HepG2 (cell line): ENCODE results near the gene PSMA7. TPM values are rescaled to one million over a fixed set of nuclear protein-coding genes. Genes with fewer than 3 reads are reported as not detected.

Experiments used
- DNMT1 ChIP-seq: sonication (generic); formaldehyde crosslinking; IDR thresholded peaks from 2 replicates; pipeline ENCODE4 v1.5.1; 2020; ENCODE audit warnings: mild to moderate bottlenecking, missing genetic modification reagents
- ELF3 ChIP-seq: IDR thresholded peaks from 2 replicates; pipeline ENCODE4 v1.6.1; 2016; ENCODE audit warnings: missing genetic modification reagents, missing compliant biosample characterization
- MED8 ChIP-seq: sonication (generic); formaldehyde crosslinking; IDR thresholded peaks from 2 replicates; pipeline ENCODE4 v1.8.1; 2023; ENCODE audit warnings: mild to moderate bottlenecking, missing genetic modification reagents; ENCODE audit not compliant: insufficient replicate concordance
- MZF1 ChIP-seq: sonication (generic); formaldehyde crosslinking; IDR thresholded peaks from 2 replicates; pipeline ENCODE4 v1.8.1; 2023; ENCODE audit warnings: mild to moderate bottlenecking, missing genetic modification reagents, borderline replicate concordance
- PCBP1 ChIP-seq: fragments of 200-400 bp; formaldehyde crosslinking; IDR thresholded peaks from 2 replicates; pipeline ENCODE4 v1.6.1; 2017; ENCODE audit warnings: mild to moderate bottlenecking, low read depth, low read length, borderline replicate concordance
- POLR2A ChIP-seq, 2 experiments: IDR thresholded peaks; 2 replicates each; pipeline ENCODE4 v1.6.1; 2011; ENCODE audit warnings: low read depth in 2 of 2, low read length in 2 of 2, mild to moderate bottlenecking in 1 of 2, moderate library complexity in 1 of 2; ENCODE audit not compliant: insufficient read depth in 1 of 2
- SNAI1 ChIP-seq: sonication (generic); formaldehyde crosslinking; IDR thresholded peaks from 2 replicates; pipeline ENCODE4 v1.5.0; 2020; ENCODE audit warnings: mild to moderate bottlenecking, missing genetic modification reagents, borderline replicate concordance
- ZNF12 ChIP-seq: sonication (generic); formaldehyde crosslinking; IDR thresholded peaks from 2 replicates; pipeline ENCODE4 v1.5.0; 2020; ENCODE audit warnings: missing genetic modification reagents
- ZNF224 ChIP-seq: sonication (generic); formaldehyde crosslinking; IDR thresholded peaks from 2 replicates; pipeline ENCODE4 v1.5.0; 2020; ENCODE audit warnings: mild to moderate bottlenecking, missing genetic modification reagents
- ZNF234 ChIP-seq: sonication (generic); formaldehyde crosslinking; conservative IDR thresholded peaks from 2 replicates; pipeline ENCODE4 v1.5.1; 2020; ENCODE audit warnings: mild to moderate bottlenecking, missing genetic modification reagents
- ZNF552 ChIP-seq: sonication (generic); formaldehyde crosslinking; IDR thresholded peaks from 2 replicates; pipeline ENCODE4 v1.9.0; 2022; ENCODE audit warnings: missing genetic modification reagents, mild to moderate bottlenecking, borderline replicate concordance
- ZNF564 ChIP-seq: sonication (generic); formaldehyde crosslinking; IDR thresholded peaks from 2 replicates; pipeline ENCODE4 v1.8.1; 2023; ENCODE audit warnings: mild to moderate bottlenecking, missing genetic modification reagents
- ZNF616 ChIP-seq: sonication (generic); formaldehyde crosslinking; IDR thresholded peaks from 2 replicates; pipeline ENCODE4 v1.5.0; 2020; ENCODE audit warnings: low read depth, mild to moderate bottlenecking, missing genetic modification reagents
- ZNF674 ChIP-seq: sonication (generic); formaldehyde crosslinking; IDR thresholded peaks from 2 replicates; pipeline ENCODE4 v1.5.0; 2020; ENCODE audit warnings: low read depth, mild to moderate bottlenecking, missing genetic modification reagents
- ZNF776 ChIP-seq: sonication (generic); formaldehyde crosslinking; IDR thresholded peaks from 2 replicates; pipeline ENCODE4 v1.4.0; 2020; ENCODE audit warnings: mild to moderate bottlenecking, missing genetic modification reagents
- ZNF780A ChIP-seq: sonication (generic); formaldehyde crosslinking; IDR thresholded peaks from 2 replicates; pipeline ENCODE4 v1.8.0; 2022; ENCODE audit warnings: mild to moderate bottlenecking, missing genetic modification reagents, moderate library complexity
- polyA plus RNA-seq, 8 experiments: library from polyadenylated mRNA; depleted of rRNA in 3 of 8; stranded (reverse) in 7 of 8; unstranded in 1 of 8; fragments of >200 nt; fragmentation: Illumina TruSeq in 4 of 8; extraction: Trizol in 4 of 8; gene quantifications; 2 replicates each; pipeline versions ENCODE4 v1.2.1 to v1.2.3, GENCODE V29; 2011 to 2016; ENCODE audit warnings: low read depth in 4 of 8, missing spikeins in 1 of 8, mixed read lengths in 1 of 8; ENCODE audit not compliant: insufficient read depth in 1 of 8
- total RNA-seq, 5 experiments: library from RNA; depleted of rRNA; stranded (reverse); fragments of >200 nt; fragmentation: Illumina TruSeq; extraction: Trizol; gene quantifications; 2 replicates each; pipeline ENCODE4 v1.2.3, GENCODE V29; 2016; ENCODE audit warnings: low read depth in 1 of 5
- TF ChIP-seq, protein P1 (sequence below): sonication (generic); formaldehyde crosslinking; IDR thresholded peaks from 2 replicates; pipeline ENCODE4 v1.5.1; 2020; ENCODE audit warnings: missing genetic modification reagents, mild to moderate bottlenecking, borderline replicate concordance
- TF ChIP-seq, protein P2 (sequence below): sonication (generic); formaldehyde crosslinking; IDR thresholded peaks from 2 replicates; pipeline ENCODE4 v1.4.0; 2020; ENCODE audit warnings: missing genetic modification reagents
- TF ChIP-seq, protein P3 (sequence below), 2 experiments: sonication (generic) in 1 of 2; formaldehyde crosslinking in 1 of 2; IDR thresholded peaks; 2 replicates each; pipeline versions ENCODE4 v1.4.0 to v1.6.1; 2018 to 2020; ENCODE audit warnings: missing genetic modification reagents in 2 of 2, borderline replicate concordance in 1 of 2, low read depth in 1 of 2, mild to moderate bottlenecking in 1 of 2, missing biosample characterization in 1 of 2
- TF ChIP-seq, protein P4 (sequence below): sonication (generic); formaldehyde crosslinking; IDR thresholded peaks from 2 replicates; pipeline ENCODE4 v1.5.0; 2020; ENCODE audit warnings: mild to moderate bottlenecking, missing genetic modification reagents, borderline replicate concordance
- TF ChIP-seq, protein P5 (sequence below): sonication (generic); formaldehyde crosslinking; IDR thresholded peaks from 2 replicates; pipeline ENCODE4 v1.4.0; 2020; ENCODE audit warnings: mild to moderate bottlenecking, missing genetic modification reagents

PSMA7 gene
- total and polyA plus RNA-seq, 2 of the 13 experiments (the other 11 are each of a cell fraction or from before 2014, with no cell fraction given) = 531 to 631 TPM

DNA sequence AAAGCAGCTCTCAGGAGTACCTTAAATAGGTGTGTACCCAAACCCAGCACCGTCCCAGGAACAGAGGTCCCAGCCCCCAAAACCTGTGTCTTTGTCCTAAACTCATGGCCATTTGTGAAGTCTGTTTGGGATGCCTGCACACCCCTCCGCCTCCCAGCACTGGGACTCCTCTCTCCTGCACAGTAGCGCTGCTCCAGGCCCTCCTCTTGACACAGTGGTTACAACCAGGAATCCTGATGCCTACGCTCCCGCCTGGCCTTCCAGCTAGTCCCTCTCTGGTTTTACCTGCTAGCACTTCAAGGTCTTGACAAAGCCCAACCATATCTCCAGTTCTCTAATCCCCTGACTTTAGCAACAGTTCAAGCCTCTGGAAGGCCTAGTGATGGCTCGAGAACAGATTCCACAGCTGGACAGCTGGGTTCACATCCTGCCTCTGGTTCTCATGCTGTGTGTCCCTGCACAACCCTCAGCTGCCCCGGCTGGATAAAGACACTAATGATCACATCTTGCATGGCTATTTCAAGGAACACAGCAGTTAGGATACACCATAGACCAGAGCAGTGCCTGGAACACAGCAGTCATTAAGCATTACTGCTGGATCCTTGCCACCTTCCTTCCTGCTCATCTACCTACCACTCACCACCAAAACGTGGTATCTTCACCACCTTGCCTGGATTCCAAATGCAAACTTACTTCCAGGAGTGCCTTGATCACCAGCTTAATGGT lies 5.6 kb downstream of the PSMA7 start (continued):
- TF ChIP-seq, protein P1, sequence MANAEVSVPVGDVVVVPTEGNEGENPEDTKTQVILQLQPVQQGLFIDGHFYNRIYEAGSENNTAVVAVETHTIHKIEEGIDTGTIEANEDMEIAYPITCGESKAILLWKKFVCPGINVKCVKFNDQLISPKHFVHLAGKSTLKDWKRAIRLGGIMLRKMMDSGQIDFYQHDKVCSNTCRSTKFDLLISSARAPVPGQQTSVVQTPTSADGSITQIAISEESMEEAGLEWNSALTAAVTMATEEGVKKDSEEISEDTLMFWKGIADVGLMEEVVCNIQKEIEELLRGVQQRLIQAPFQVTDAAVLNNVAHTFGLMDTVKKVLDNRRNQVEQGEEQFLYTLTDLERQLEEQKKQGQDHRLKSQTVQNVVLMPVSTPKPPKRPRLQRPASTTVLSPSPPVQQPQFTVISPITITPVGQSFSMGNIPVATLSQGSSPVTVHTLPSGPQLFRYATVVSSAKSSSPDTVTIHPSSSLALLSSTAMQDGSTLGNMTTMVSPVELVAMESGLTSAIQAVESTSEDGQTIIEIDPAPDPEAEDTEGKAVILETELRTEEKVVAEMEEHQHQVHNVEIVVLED (CRISPR knock-in tag) = 0 out of 2 replicates have a peak, but pooled peaks have one; percentile 1
- no peak for TF ChIP-seq ZNF674
- no peak for TF ChIP-seq ZNF564 (CRISPR knock-in tag)
- TF ChIP-seq SNAI1 (CRISPR knock-in tag) = no peak
- TF ChIP-seq, protein P2, sequence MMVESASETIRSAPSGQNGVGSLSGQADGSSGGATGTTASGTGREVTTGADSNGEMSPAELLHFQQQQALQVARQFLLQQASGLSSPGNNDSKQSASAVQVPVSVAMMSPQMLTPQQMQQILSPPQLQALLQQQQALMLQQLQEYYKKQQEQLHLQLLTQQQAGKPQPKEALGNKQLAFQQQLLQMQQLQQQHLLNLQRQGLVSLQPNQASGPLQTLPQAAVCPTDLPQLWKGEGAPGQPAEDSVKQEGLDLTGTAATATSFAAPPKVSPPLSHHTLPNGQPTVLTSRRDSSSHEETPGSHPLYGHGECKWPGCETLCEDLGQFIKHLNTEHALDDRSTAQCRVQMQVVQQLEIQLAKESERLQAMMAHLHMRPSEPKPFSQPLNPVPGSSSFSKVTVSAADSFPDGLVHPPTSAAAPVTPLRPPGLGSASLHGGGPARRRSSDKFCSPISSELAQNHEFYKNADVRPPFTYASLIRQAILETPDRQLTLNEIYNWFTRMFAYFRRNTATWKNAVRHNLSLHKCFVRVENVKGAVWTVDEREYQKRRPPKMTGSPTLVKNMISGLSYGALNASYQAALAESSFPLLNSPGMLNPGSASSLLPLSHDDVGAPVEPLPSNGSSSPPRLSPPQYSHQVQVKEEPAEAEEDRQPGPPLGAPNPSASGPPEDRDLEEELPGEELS = no peak
- no peak for TF ChIP-seq DNMT1
- TF ChIP-seq, protein P3, sequence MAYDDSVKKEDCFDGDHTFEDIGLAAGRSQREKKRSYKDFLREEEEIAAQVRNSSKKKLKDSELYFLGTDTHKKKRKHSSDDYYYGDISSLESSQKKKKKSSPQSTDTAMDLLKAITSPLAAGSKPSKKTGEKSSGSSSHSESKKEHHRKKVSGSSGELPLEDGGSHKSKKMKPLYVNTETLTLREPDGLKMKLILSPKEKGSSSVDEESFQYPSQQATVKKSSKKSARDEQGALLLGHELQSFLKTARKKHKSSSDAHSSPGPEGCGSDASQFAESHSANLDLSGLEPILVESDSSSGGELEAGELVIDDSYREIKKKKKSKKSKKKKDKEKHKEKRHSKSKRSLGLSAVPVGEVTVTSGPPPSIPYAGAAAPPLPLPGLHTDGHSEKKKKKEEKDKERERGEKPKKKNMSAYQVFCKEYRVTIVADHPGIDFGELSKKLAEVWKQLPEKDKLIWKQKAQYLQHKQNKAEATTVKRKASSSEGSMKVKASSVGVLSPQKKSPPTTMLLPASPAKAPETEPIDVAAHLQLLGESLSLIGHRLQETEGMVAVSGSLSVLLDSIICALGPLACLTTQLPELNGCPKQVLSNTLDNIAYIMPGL (CRISPR knock-in tag; IDR thresholded peaks at IDR 0.05; ENCODE audit: borderline replicate concordance in 1 of 2, low read depth in 1 of 2) = 0 out of 4 replicates have a peak, but pooled peaks of 1 of the 2 experiments have one; percentile 0
- no peak for TF ChIP-seq ZNF780A
- peak; percentile 24 to 50; a peak in 2 of 4 replicates for TF ChIP-seq POLR2A (IDR thresholded peaks at IDR 0.05; ENCODE audit: insufficient read depth in 1 of 2, low read depth in 2 of 2, low read length in 2 of 2)
- TF ChIP-seq ZNF234 (CRISPR knock-in tag) = no peak
- TF ChIP-seq ZNF552 (CRISPR knock-in tag) = no peak
- no peak for TF ChIP-seq ELF3
- no peak for TF ChIP-seq ZNF776 (CRISPR knock-in tag)
- TF ChIP-seq, protein P4, sequence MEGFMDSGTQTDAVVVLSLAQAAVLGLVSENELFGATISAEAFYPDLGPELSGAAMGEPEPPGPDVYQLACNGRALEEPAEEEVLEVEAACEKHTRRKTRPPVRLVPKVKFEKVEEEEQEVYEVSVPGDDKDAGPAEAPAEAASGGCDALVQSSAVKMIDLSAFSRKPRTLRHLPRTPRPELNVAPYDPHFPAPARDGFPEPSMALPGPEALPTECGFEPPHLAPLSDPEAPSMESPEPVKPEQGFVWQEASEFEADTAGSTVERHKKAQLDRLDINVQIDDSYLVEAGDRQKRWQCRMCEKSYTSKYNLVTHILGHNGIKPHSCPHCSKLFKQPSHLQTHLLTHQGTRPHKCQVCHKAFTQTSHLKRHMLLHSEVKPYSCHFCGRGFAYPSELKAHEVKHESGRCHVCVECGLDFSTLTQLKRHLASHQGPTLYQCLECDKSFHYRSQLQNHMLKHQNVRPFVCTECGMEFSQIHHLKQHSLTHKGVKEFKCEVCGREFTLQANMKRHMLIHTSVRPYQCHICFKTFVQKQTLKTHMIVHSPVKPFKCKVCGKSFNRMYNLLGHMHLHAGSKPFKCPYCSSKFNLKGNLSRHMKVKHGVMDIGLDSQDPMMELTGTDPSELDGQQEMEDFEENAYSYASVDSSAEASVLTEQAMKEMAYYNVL (CRISPR knock-in tag) = no peak
- no peak for TF ChIP-seq PCBP1
- TF ChIP-seq MED8 (CRISPR knock-in tag) = peak; percentile 5
- TF ChIP-seq MZF1 (CRISPR knock-in tag) = no peak
- TF ChIP-seq ZNF224 (CRISPR knock-in tag) = 0 out of 2 replicates have a peak, but pooled peaks have one; percentile 38
- TF ChIP-seq, protein P5, sequence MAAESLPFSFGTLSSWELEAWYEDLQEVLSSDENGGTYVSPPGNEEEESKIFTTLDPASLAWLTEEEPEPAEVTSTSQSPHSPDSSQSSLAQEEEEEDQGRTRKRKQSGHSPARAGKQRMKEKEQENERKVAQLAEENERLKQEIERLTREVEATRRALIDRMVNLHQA (CRISPR knock-in tag) = no peak
- TF ChIP-seq ZNF616 (CRISPR knock-in tag) = no peak
- no peak for TF ChIP-seq ZNF12
